Activated CD8-positive, alpha-beta memory T cell treated with anti-CD3 and anti-CD28 coated beads for 36 hours (primary cell): ENCODE data around the gene SGPL1. TPM values are rescaled to one million over a fixed set of nuclear protein-coding genes. Genes with fewer than 3 reads are reported as not detected.
"Not testable (repeated sequence)": the region's sequence is repeated elsewhere in the genome, so short reads cannot be mapped to it uniquely, and the experiment has no call there.

ENCODE experiments used
- CTCF ChIA-PET: fragments of 350-600 bp; sonication (Branson Sonifier 250); formaldehyde crosslinking; loops from one replicate; lab custom pipeline; 2021; ENCODE audit warnings: antibody characterized with exemption; lab: Charles Lee
- POLR2A ChIA-PET: fragments of 350-600 bp; sonication (Branson Sonifier 250); formaldehyde crosslinking; loops from one replicate; lab custom pipeline; 2021; ENCODE audit warnings: antibody characterized with exemption; lab: Charles Lee
- total RNA-seq, 2 experiments: library from RNA; stranded (reverse); gene quantifications; one replicate each; pipeline ENCODE4 v1.2.3, GENCODE V29; 2021

Gene SGPL1
- total RNA-seq, 2 experiments from 2014 or later: 51.4 to 56.5 TPM

DNA sequence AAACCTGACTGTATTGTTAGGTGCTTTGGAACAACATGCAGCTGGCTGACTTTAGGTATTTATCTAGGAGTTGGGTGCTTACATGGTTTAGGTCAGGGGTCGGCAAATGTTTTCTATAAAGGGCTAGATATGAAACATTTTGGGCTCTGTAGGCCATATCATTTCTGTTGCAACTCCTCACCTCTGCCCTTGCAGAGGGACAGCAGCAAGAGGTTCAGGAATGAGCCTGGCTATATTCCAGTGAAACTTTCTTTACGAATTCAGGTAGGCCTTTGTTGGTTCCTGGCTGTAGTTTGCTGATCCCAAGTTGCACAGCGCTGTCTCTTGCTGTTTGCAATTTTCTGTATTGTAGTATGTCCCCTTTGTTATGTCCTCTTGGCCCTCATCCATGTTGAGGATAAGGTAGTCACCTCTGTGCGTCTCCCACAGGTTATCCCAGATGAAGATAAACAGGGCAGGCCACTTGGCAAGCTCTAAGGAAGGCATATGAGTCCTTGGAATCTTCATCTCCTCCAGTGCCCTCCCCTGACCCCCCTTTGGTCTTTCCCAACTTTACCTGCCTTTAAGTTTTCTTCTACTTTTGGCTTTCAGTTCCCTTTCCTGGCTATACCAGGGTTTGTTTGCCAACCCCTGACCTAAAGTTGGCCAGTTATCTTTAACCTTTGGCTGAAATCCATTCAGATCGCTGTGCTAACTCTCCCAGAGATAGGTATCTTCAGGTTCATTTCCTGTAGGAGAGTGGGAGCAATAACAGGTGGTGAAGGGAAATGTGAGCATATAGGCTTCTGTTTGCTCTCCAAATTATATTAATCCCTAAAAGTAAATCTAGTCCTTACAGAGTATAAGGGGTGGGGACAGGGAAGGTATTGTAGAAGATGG is 36.1 kb downstream of the SGPL1 start:
- ChIA-PET POLR2A (no interaction called here), CTCF (no interaction called here)

DNA sequence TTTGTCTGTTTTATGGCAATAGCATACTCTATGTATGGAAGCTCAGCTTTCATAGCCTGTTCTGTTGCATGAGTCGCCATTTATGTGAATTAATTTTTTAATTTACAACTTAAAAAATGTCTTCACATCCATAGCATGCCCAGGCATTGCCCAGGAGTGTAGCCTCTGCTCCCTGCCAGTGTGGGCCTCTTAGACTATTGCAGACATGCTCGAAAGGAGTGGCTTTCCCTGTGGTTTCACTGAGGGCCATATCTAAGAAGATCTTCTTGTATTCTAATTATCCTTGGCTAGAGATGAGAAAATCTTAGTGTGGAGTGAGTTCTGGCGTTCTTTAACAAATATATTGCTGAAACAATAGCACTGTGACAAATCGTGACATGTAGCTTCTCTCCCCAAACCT is 37.3 kb downstream of the SGPL1 start:
- CTCF ChIA-PET: interaction anchor here (1.0 to 1.2 kb wide), 2 partner anchors 16 to 17 kb away, joined by 3 to 4 read pairs; no protein-coding TSS in a partner anchor
- POLR2A ChIA-PET: no interaction called here

DNA sequence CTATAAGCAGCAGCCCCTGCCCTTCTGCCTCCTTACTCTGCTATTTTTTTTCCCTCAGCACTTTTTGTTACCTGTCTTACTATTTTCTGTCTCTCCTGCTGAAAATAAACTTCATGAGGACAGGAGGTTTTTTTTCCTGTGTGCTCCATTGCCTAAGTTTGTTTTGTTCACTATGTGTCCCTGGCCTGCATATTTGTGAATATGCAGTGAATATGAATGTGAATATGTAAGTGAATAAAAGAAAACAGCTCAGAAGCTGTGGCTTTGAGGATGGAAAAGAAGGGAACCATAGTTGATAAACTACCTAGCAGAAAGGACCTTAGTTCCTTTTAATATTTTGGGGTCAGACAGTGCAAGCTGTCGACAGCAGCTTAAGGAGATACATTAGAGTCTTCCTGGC is 37.7 kb downstream of the SGPL1 start:
- ChIA-PET CTCF (interaction anchor here (1.0 to 1.2 kb wide), 2 partner anchors 16 to 17 kb away, joined by 3 to 4 read pairs; no protein-coding TSS in a partner anchor), POLR2A (no interaction called here)

DNA sequence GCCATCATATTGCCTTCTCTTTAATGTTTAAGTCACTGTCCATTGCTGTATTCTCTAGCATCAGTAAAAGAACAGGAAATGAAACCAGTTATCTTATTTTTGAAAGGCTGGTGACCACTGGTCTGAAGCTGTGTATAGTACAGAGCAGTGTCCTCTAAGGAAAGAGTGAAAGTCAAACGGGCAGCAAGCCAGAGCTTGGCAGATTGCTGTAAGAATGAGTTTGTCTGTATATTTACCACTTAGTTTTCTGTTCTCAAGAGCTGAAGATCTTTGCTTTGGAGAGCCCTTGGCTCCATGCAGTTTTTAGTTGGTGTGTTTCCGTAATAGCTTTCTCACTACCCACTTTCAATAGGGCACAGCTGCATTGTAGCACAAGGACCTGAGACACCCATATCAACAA is 40.7 kb downstream of the SGPL1 start:
- ChIA-PET POLR2A (no interaction called here), CTCF (no interaction called here)

DNA sequence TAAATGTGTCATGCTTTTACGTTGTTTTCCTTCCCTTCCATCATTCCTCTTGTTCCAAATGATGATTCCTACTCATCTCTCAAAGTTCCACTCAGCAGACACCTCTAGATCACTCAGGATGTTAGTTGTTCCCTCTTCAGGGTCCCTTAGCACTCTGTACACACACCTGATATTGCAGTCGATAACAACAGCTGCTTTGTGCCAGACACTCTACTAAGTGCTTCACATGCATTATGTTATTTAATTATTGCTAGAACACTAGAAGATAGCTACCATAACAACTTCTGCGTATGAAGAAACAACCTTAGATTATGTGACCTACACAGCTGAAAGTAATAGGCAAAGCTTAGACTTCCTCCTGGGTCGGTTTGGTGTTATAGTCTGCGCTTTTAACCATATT is 43.0 kb downstream of the SGPL1 start:
- ChIA-PET CTCF (no interaction called here), POLR2A (no interaction called here)

DNA sequence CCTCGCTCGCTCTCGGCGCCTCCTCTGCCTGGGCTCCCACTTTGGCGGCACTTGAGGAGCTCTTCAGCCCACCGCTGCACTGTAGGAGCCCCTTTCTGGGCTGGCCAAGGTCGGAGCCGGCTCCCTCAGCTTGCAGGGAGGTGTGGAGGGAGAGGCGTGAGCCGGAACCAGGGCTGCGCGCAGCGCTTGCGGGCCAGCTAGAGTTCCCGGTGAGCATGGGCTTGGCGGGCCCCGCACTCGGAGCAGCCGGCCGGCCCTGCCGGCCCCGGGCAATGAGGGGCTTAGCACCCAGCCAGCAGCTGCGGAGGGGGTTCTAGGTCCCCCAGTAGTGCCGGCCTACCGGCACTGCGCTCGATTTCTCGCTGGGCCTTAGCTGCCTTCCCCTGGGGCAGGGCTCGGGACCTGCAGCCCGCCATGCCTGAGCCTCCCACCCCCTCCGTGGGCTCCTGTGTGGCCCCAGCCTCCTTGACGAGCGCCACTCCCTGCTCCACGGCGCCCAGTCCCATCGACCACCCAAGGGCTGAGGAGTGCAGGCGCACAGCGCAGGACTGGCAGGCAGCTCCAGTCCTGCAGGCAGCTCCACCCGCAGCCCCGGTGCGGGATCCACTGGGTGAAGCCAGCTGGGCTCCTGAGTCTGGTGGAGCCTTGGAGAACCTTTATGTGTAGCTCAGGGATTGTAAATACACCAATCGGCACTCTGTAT is 45.9 kb downstream of the SGPL1 start:
- POLR2A ChIA-PET, CTCF ChIA-PET: not testable (repeated sequence)

DNA sequence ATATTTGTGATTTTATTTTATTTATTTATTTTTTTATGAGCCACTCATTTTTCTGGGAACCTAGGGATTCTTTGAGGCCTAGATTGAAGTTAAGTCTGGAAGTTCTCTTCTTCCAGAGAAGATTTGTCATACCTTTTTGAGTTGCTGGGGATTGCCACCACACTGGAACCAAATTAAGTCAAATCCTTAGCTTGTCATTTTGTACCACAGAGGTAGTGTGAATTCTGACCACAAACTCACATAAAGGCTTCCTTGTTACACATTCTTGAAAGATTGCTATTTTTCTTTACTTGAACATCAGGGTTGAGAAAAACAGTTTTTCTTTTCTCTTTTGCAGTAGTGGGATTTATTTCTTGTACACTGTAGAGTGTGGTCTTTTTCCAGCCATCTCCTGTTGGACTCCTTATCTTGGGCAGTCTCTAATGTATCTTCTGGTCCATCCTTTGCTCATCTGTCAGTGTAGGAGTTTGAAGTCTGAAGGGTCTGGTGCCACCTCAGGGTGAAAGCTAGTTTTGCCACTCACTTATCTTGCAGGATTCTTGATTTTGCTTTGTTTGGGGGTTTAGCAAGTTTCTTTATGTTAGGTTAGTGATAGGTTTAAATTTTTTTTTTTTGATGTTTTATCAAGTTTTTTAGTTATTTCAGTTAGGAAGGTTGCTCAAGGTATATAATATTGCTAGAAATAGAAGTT is 47.9 kb downstream of the SGPL1 start:
- CTCF ChIA-PET: interaction anchor here (0.9 to 2.2 kb wide), 3 partner anchors 10 to 47 kb away, joined by 3 to 8 read pairs (median 5); no protein-coding TSS in a partner anchor
- POLR2A ChIA-PET: no interaction called here

DNA sequence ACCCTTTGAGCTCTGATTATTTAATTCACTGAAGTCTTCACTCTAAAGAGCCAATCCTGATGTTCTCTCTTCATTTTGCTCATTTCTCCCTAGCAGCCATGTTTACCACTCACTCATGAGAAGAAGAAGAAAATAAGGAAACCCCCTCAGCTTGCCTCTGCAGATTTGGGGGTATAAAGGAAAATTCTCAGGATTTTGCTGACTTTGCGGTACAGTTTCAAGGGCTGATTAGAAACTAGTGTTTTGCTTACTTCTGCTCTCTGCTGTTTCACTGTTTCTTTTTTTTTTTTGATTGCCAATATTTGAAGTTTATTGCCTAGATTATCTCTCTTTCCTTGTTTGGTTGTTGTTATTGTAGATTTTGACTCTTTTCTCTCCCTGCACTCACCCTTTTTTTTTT is 49.2 kb downstream of the SGPL1 start:
- POLR2A ChIA-PET: no interaction called here
- CTCF ChIA-PET: interaction anchor here (2.2 kb wide), 1 partner anchor 48 kb away, joined by 8 read pairs; no protein-coding TSS in a partner anchor

DNA sequence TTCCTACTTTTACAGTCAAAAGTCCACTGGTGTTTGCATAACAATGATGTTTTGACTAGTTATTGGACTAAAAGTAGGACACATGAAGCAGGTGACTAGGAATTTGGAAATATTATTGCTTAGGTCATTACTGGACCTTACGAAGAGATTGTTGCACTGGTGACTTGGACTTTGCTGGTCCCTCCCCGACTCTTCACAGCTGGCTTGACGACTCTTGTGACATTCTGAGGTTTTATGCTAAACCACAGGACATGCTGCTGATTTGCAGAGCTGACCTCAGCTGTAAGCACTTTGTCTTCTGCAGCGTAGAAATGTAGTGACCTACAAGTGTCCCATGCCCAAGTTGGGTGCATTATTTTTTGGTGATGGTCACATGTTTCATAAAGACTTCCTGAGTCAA is 50.7 kb downstream of the SGPL1 start:
- ChIA-PET POLR2A (no interaction called here), CTCF (no interaction called here)

DNA sequence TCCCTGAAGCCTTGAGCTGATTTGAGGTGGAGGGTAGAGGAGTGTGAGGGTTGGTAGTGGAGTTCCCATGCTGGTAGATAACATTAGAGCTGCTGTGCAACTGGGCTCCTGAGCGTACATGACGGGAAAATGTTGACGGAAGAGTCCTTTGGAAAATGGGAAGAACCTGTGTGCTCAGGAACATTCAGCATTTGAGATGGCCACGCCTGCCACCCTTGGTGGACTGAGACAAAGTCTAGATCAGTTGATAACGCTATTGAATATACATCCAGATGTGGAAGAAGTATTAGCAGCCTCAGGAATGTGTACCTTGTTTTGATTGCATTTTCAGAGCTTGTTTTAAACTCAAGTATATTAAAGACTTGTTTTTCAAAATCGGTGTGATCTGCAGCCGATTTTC is 56.5 kb downstream of the SGPL1 start:
- ChIA-PET CTCF (interaction anchor here (0.7 to 1.3 kb wide), 2 partner anchors 30 to 56 kb away, joined by 3 to 4 read pairs; partner anchors contain the start of gene SGPL1), POLR2A (no interaction called here)

DNA sequence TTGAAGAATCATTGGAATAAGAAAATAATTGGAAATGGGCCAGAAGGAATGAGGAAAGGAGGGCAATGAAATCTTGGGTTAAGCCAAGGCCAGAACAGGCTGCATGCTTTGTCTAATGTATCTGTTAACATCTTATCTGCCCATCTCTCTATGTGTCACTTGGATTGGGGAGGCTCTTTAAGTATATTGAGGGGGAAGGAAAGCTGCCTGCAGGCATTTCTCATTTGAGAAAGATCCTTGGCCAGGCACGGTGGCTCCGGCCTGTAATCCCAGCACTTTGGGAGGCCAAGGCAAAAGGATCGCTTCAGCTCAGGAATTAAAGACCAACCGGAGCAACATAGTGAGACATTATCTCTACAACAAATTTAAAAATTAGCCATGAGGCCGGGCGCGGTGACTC is 58.3 kb downstream of the SGPL1 start:
- ChIA-PET CTCF (interaction anchor here (1.1 to 3.5 kb wide), 2 partner anchors 11 to 57 kb away, joined by 3 to 17 read pairs; partner anchors contain the start of gene SGPL1), POLR2A (no interaction called here)

DNA sequence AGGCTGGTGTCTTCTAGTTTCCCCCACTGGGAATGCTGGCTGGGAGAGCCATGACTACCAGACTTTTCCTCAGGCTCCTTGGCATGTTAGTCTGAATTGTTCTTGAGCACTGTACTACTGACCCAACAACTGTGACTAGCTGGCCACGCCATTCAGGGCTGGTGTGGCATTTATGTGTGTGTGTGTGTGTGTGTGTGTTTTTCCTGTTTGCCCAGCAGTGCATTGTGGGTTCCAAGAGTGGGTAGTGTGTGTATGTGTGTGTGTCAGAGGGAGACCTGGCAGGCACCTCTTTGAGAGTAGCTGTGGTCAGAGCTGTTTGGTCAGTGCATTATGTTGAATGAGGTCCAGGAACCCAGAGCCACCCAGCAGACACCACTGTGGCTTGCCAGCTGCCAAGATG is 63.5 kb downstream of the SGPL1 start:
- ChIA-PET POLR2A (no interaction called here), CTCF (interaction anchor here (0.5 to 1.9 kb wide), 4 partner anchors 16 to 330 kb away, joined by 3 to 5 read pairs (median 4); no protein-coding TSS in a partner anchor)

DNA sequence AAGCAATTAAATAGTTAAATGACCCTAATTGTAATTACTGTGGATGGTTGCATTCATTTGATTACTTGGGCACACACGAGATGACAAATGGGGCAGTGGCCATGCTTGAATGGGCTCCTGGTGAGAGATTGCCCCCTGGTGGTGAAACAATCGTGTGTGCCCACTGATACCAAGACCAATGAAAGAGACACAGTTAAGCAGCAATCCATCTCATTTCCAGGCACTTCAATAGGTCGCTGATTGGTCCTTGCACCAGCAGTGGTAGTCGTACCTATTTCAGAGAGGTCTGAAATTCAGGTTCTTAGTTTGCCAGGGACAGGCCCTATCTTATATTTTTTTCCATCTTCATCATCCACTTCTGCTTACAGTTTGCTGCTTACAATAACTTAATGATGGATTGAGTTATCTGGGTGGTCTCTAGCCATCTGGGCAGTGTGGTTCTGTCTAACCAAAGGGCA is 64.4 kb downstream of the SGPL1 start:
- POLR2A ChIA-PET: interaction anchor here (0.6 kb wide), 1 partner anchor 57 kb away, joined by 4 read pairs; no protein-coding TSS in a partner anchor
- CTCF ChIA-PET: interaction anchor here (0.7 to 2.0 kb wide), 5 partner anchors 10 to 331 kb away, joined by 3 to 4 read pairs (median 3); no protein-coding TSS in a partner anchor

DNA sequence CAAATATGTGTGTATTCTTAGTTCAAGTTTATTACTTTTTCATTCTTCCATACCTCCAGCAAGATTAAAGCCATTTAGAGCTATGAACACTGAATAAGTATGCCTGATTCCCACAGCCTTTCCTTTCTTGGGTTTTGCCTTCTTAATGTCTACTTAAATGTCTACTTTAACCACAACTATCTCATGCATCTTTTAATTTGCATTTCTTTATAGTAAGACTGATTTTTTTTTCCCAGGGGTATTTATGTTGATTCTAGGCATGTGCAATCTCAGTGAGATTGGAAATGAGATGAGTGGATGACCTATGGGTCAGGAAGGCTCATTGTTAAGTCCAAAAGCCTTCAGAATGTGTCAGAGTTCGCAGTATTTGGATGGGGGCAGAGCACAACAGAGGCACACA is 69.0 kb downstream of the SGPL1 start:
- POLR2A ChIA-PET: interaction anchor here (0.7 kb wide), 1 partner anchor 27 kb away, joined by 3 read pairs; no protein-coding TSS in a partner anchor
- CTCF ChIA-PET: no interaction called here

DNA sequence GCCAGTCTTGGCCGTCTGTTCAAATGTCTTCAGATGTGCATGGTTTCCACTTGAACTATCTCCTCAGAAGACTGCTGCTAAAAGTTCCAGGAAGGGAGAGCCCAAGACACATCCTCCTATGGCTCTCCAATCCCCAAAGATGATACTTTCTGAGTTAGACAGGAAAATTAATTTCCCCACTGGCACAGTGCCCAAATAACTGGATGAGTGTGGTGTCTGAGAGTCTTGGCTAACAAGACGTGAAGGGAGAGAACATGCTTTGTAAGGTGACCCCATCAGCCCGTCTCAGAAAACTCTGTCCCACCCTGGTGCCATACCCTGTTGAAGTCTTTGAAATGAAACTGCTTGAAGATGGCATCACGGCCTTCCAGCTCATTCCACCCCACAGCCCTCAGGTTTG is 69.7 kb downstream of the SGPL1 start:
- ChIA-PET POLR2A (no interaction called here), CTCF (no interaction called here)

DNA sequence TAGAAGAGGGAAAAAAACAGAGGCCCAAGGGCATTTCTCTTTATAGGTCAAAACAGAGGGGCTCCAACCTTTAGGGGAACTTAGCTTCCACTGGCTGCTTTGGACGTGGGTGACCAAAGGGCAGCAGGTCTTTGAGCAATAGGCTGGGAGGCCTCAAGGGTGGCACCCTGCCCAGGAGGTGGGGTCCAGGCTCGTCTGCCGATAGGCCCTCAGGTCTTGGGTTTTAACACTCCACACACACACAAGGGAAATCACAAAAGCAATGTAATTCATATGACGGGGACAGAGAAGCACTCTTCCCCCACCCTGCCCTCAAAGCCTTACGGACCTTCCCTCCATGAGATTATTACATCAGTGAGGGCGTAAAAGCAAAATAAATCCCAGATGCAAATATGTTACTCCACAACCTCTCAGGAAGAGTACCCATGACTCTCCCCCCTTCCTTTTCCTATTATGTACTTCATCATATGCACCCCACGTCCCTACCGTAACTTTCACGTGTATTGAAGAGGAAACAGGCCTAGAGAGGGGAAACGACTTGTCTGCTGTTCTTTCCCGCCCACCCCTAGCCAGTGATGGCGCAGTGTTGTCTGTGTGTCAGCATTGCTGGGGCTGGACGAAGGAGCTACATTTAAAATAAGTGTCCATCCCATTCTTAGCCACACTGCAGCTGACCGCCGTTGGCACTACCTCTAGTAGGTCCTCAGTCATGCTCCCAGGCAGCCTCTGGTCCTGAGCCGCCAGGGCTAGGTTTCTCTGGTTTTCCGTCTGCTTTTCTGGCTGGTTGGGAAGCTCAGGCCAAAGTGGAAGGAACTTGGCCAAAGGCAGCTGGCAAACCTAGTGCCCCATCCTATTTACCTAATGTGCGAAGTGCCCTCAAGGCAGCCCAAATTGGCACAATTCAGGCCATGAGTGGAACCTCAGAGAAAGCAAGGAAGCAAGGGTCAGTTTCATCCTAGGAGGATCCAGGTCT is 70.5 kb downstream of the SGPL1 start:
- CTCF ChIA-PET: interaction anchor here (1.1 to 1.6 kb wide), 2 partner anchors 17 to 70 kb away, joined by 3 to 7 read pairs; partner anchors contain the start of gene SGPL1
- POLR2A ChIA-PET: no interaction called here

DNA sequence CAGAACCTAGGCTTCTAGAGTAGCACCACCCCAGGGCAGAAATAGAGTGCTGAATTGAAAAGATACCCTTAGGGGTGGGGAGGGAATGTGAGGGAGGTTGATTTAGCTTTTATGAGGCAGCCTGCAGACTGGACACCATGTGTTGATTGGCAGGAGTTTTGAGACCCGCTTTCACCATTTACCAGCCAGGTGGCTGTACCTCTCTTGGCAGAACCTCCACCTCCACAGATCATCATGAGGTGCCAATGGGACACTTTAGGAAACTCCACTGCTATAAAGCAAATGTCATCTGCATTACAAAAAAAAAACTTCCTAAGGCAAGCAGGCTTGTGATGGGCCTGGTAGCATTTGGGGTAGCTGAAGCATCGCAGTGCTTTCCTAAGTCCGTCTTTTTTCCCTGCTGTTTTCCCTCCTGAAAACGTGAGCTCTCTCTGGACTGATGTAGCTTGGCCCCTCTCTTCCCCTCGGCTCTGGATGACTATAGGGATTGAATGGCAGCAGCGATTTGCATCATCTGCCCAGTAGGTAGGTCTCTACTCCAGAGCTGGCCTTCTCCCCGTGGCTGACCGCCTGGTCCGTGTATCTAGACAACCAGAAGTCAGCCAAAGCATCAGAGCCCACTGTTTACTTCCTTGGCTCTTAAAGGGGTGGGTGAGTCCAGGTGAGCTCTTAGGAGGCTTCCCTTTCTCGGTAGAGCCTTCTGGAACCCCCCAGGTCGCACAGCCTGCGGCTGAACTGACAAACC is 71.3 kb downstream of the SGPL1 start:
- ChIA-PET CTCF (interaction anchor here (1.1 to 1.6 kb wide), 5 partner anchors 16 to 426 kb away, joined by 3 to 7 read pairs (median 4); partner anchors contain the start of gene SGPL1), POLR2A (interaction anchor here (1.1 kb wide), 1 partner anchor 54 kb away, joined by 3 read pairs; no protein-coding TSS in a partner anchor)
